Putamen (tissue), 1 donor: Measurements from ENCODE around the gene RNF19B.
"Not testable (repeated sequence)": the region's sequence is repeated elsewhere in the genome, so short reads cannot be mapped to it uniquely, and the experiment has no call there.

Source experiments
- DNase-seq: peaks from one replicate; pipeline ENCODE4 v3.0.0-alpha.2; 2016; ENCODE audit warnings: low spot score

RNF19B gene

GRCh38 chr1:32928285-32928684 is 36.3 kb downstream of the RNF19B start:
- no peak for DNase-seq

GRCh38 chr1:32927441-32927840 is 37.2 kb downstream of the RNF19B start:
- no peak for DNase-seq

- no peak for DNase-seq
Measured at GRCh38 chr1:32926562-32926961, 38.0 kb downstream of the RNF19B start.

- no peak for DNase-seq
Measured at GRCh38 chr1:32925403-32926162, 39.0 kb downstream of the RNF19B start.

- no peak for DNase-seq
Measured at GRCh38 chr1:32924881-32925344, 39.7 kb downstream of the RNF19B start.

GRCh38 chr1:32920833-32921232 is 43.8 kb downstream of the RNF19B start:
- no peak for DNase-seq

GRCh38 chr1:32919811-32920733 is 44.5 kb downstream of the RNF19B start:
- DNase-seq: no peak

GRCh38 chr1:32918179-32918578 is 46.4 kb downstream of the RNF19B start:
- DNase-seq: no peak

- DNase-seq: no peak
Measured at GRCh38 chr1:32917521-32917920, 47.1 kb downstream of the RNF19B start.

- DNase-seq: no peak
Measured at GRCh38 chr1:32915766-32916706, 48.6 kb downstream of the RNF19B start.

GRCh38 chr1:32910319-32910718 is 54.3 kb downstream of the RNF19B start:
- no peak for DNase-seq

GRCh38 chr1:32907435-32907834 is 57.2 kb downstream of the RNF19B start:
- DNase-seq: no peak

- no peak for DNase-seq
Measured at GRCh38 chr1:32906654-32907053, 58.0 kb downstream of the RNF19B start.

- DNase-seq: not testable (repeated sequence)
Measured at GRCh38 chr1:32905588-32905987, 59.0 kb downstream of the RNF19B start.

GRCh38 chr1:32904797-32905196 is 59.8 kb downstream of the RNF19B start:
- DNase-seq: no peak

GRCh38 chr1:32903991-32904785 is 60.4 kb downstream of the RNF19B start:
- no peak for DNase-seq

- DNase-seq: no peak
Measured at GRCh38 chr1:32902535-32902920, 62.1 kb downstream of the RNF19B start.

GRCh38 chr1:32901823-32902534 is 62.6 kb downstream of the RNF19B start:
- no peak for DNase-seq

GRCh38 chr1:32900956-32901822 is 63.4 kb downstream of the RNF19B start, which contains the start of gene TMEM54:
Gene TMEM54, minus strand, starts transcription at chr1:32901389. Its CDS starts 151 bp downstream, at chr1:32901238.
- no peak for DNase-seq
